K562 (cell line): ENCODE results near the gene ABCG1. TPM values are rescaled to one million over a fixed set of nuclear protein-coding genes. Genes with fewer than 3 reads are reported as not detected.

Source experiments
- ATAC-seq: fragments of 200-7000 bp; cut with Tn5 transposase; 3 replicates; pipeline ENCODE4 v1.9.1; 2020; ENCODE audit warnings: moderate library complexity
- BruUV-seq: library from RNA; stranded (reverse); fragments of 400-500 nt; replicated peaks from 2 replicates; lab custom pipeline; 2021; lab: Mats Ljungman, UMichigan
- CTCF ChIA-PET: fragments of 300-600 bp; formaldehyde crosslinking; extraction: SDS; loops from one replicate; lab custom pipeline; 2021; ENCODE audit warnings: low intra/inter-chr PET ratio; lab: Yijun Ruan, JAX
- POLR2A ChIA-PET: fragments of 300-600, 350-650 bp; sonication (Branson Sonifier 250); formaldehyde crosslinking; extraction: SDS; loops from one replicate; lab custom pipeline; 2021; ENCODE audit warnings: antibody characterized with exemption, inconsistent platforms; lab: Yijun Ruan, JAX
- DNase-seq, 4 experiments: peaks; one replicate each; pipeline versions ENCODE4 v3.0.0 to v3.0.0-alpha.2; 2011 to 2018; ENCODE audit warnings: low spot score in 3 of 4, mixed read lengths in 3 of 4; ENCODE audit errors: extremely low read depth in 1 of 4
- FAIRE-seq: peaks from 2 replicates; lab custom pipeline; 2011; peaks lifted over from hg19 to GRCh38; lab: Jason Lieb, UNC
- H2AFZ ChIP-seq: 2 replicates; pipeline ENCODE4 v1.6.0; 2011; ENCODE audit warnings: low read depth, low read length, control low read depth, inconsistent platforms
- H3K27ac ChIP-seq: fragments of 200-600 bp; 3 replicates; pipeline ENCODE4 v1.8.0; 2011; ENCODE audit warnings: low read depth, mild to moderate bottlenecking, control low read depth, inconsistent platforms, low read length, moderate library complexity, mixed read lengths; ENCODE audit errors: extremely low read depth
- H3K27me3 ChIP-seq, 2 experiments: fragments of 300-600 bp in 1 of 2; 2 replicates in 1 of 2; 3 replicates in 1 of 2; pipeline versions ENCODE4 v1.6.0 to v1.8.0; 2011; ENCODE audit warnings: inconsistent platforms in 2 of 2, low read length in 2 of 2, mild to moderate bottlenecking in 1 of 2, mixed read lengths in 1 of 2, moderate library complexity in 1 of 2; ENCODE audit not compliant: control insufficient read depth in 2 of 2, insufficient read depth in 2 of 2
- H3K36me3 ChIP-seq: fragments of 300-600 bp; 3 replicates; pipeline ENCODE4 v1.8.0; 2011; ENCODE audit warnings: mild to moderate bottlenecking, low read length, inconsistent platforms; ENCODE audit not compliant: control insufficient read depth, insufficient read depth
- H3K4me1 ChIP-seq, 2 experiments: fragments of 200-600 bp in 1 of 2; replicated peaks in 1 of 2; 2 replicates in 1 of 2; 3 replicates in 1 of 2; pipeline versions ENCODE4 v1.5.1 to v1.8.0; 2011; ENCODE audit warnings: inconsistent platforms in 2 of 2, low read length in 2 of 2, mild to moderate bottlenecking in 1 of 2, mixed read lengths in 1 of 2, moderate library complexity in 1 of 2; ENCODE audit not compliant: control insufficient read depth in 2 of 2, insufficient read depth in 2 of 2
- H3K4me2 ChIP-seq: 2 replicates; pipeline ENCODE4 v1.6.1; 2011; ENCODE audit warnings: low read length, control low read depth, inconsistent platforms, mixed read lengths; ENCODE audit not compliant: insufficient read depth
- H3K4me3 ChIP-seq: fragments of 200-600 bp; sonication (generic), shearing (Covaris generic); 2 replicates; pipeline ENCODE4 v1.5.1; 2016; ENCODE audit warnings: control low read depth, inconsistent platforms
- H3K79me2 ChIP-seq: fragments of 200-600 bp; 3 replicates; pipeline ENCODE4 v1.8.0; 2011; ENCODE audit warnings: low read length, inconsistent platforms; ENCODE audit not compliant: control insufficient read depth, insufficient read depth
- H3K9ac ChIP-seq, 2 experiments: 2 replicates each; pipeline versions ENCODE4 v1.6.0 to v1.6.1; 2011; ENCODE audit warnings: low read depth in 2 of 2, low read length in 2 of 2, control low read depth in 1 of 2, inconsistent platforms in 1 of 2, mild to moderate bottlenecking in 1 of 2, mixed read lengths in 1 of 2; ENCODE audit not compliant: insufficient read depth in 1 of 2
- H3K9me1 ChIP-seq: one replicate; pipeline ENCODE4 v1.6.0; 2011; ENCODE audit warnings: inconsistent platforms, mild to moderate bottlenecking, low read length, moderate library complexity; ENCODE audit not compliant: control insufficient read depth, insufficient read depth
- H3K9me3 ChIP-seq: replicated peaks from 2 replicates; pipeline ENCODE4 v1.5.1; 2011; ENCODE audit warnings: low read depth, low read length, inconsistent platforms; ENCODE audit not compliant: control insufficient read depth, insufficient read depth
- H4K20me1 ChIP-seq: replicated peaks from 2 replicates; pipeline ENCODE4 v1.6.1; 2011; ENCODE audit warnings: low read length, inconsistent platforms, mixed read lengths; ENCODE audit not compliant: control insufficient read depth, insufficient read depth
- HIVEP1 ChIP-seq: fragments of 250-450 bp; sonication (Bioruptor Pico); IDR thresholded peaks from 2 replicates; pipeline ENCODE4 v1.4.0; 2020; ENCODE audit warnings: mild to moderate bottlenecking
- IFI16 ChIP-seq: fragments of 250-450 bp; sonication (Bioruptor Pico); IDR thresholded peaks from 2 replicates; pipeline ENCODE4 v2.1.2; 2022; ENCODE audit warnings: mild to moderate bottlenecking, inconsistent platforms
- NCOA4 ChIP-seq: fragments of 450-650 bp; IDR thresholded peaks from 2 replicates; pipeline ENCODE4 v1.6.1; 2018; ENCODE audit warnings: mild to moderate bottlenecking; ENCODE audit not compliant: partially characterized antibody
- PPARD ChIP-seq: fragments of 250-450 bp; sonication (Bioruptor Pico); IDR thresholded peaks from 2 replicates; pipeline ENCODE4 v1.8.0; 2022; ENCODE audit warnings: inconsistent platforms, mild to moderate bottlenecking, moderate library complexity
- SRSF7 ChIP-seq: fragments of 200-400 bp; formaldehyde crosslinking; optimal IDR thresholded peaks from 2 replicates; pipeline ENCODE3; 2017; ENCODE audit warnings: mild to moderate bottlenecking, low read depth, low read length
- WGBS: fragments of 100-300 bp; shearing (Covaris generic); methylation state at CpG from one replicate; pipeline ENCODE4 v1.1.6; 2016; ENCODE audit warnings: low coverage, mixed read lengths; ENCODE audit not compliant: insufficient coverage; ENCODE audit errors: missing lambda C conversion rate; 5-methylcytosine and 5-hydroxymethylcytosine counted together
- in situ Hi-C: fragments of 300-500 bp; cut with MboI; formaldehyde crosslinking; loops from 4 replicates; pipeline ENCODE4 v1.15.0; 2018; ENCODE audit warnings: inconsistent platforms, mixed read lengths
- intact Hi-C: fragments of 100-400 bp; cut with micrococcal nuclease; formaldehyde crosslinking; loops from 2 replicates; pipeline ENCODE4 v1.14.2; 2022
- polyA plus RNA-seq, 8 experiments: library from polyadenylated mRNA; depleted of rRNA in 4 of 8; stranded (reverse) in 5 of 8; unstranded in 3 of 8; fragments of >200 nt; fragmentation: Nextera tagmentation in 2 of 8; fragmentation: Illumina TruSeq in 1 of 8; extraction: Ambion mirVana in 2 of 8; extraction: Trizol in 1 of 8; gene quantifications; 2 replicates each; pipeline versions ENCODE4 v1.2.1 to v1.2.3, GENCODE V29; 2011 to 2014; ENCODE audit warnings: inconsistent platforms in 1 of 8, missing spikeins in 1 of 8
- total RNA-seq, 7 experiments: library from RNA; depleted of rRNA in 6 of 7; stranded (reverse); fragments of >200 nt in 6 of 7; fragmentation: Illumina TruSeq in 2 of 7; extraction: Trizol in 2 of 7; gene quantifications; 2 replicates each; pipeline versions ENCODE4 v1.2.1 to v1.2.3, GENCODE V29; 2011 to 2021; ENCODE audit warnings: low replicate concordance in 1 of 7
- TF ChIP-seq, protein P1 (sequence below): fragments of 250-450 bp; sonication (Bioruptor Pico); IDR thresholded peaks from 2 replicates; pipeline ENCODE4 v1.5.0; 2020; ENCODE audit warnings: mild to moderate bottlenecking, borderline replicate concordance
- TF ChIP-seq, protein P2 (sequence below): sonication (generic); formaldehyde crosslinking; IDR thresholded peaks from 2 replicates; pipeline ENCODE4 v1.8.1; 2023; ENCODE audit warnings: mild to moderate bottlenecking, missing genetic modification reagents
- TF ChIP-seq, protein P3 (sequence below), 2 experiments: fragments of 450-650 bp in 1 of 2; sonication (generic) in 1 of 2; formaldehyde crosslinking in 1 of 2; IDR thresholded peaks; 2 replicates each; pipeline versions ENCODE4 v1.7.1 to v1.9.0; 2016 to 2022; ENCODE audit warnings: inconsistent platforms in 1 of 2, mild to moderate bottlenecking in 1 of 2, missing genetic modification reagents in 1 of 2

The ABCG1 gene
- total and polyA plus RNA-seq, 9 of the 15 experiments (the other 6 are each of a cell fraction or from before 2014, with no cell fraction given): 0.04 to 0.09 TPM; not detected in 7

DNA sequence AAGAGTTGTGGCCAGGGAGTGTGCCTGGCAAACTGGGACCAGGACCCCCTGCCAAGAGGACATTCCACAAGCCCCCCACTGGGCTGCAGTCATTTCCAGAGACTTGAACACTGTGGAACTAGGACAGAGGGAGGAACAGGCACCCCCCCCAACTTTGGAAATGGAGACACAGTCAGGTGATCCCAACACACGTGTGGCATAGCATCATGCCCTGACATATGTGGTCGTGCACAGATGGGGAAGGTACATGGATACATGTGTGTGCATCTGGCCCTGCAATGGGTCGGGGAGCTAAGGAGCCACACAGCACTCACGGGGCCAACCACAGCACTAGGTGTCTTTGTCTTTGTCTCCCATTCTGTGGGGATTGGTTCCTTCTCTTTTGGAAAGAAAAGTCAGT is 102.9 kb downstream of the ABCG1 start:
- H3K79me2 ChIP-seq: no peaks in the 10 kb centered on the region
- H3K4me3 ChIP-seq: no peak overlapping the region
- FAIRE-seq (no peak), ATAC-seq (no peak), DNase-seq (no peak)
- TF ChIP-seq SRSF7 (no peak), IFI16 (CRISPR knock-in tag) (no peak), PPARD (CRISPR knock-in tag) (no peak), NCOA4 (no peak), HIVEP1 (no peak)
- TF ChIP-seq, protein P1, sequence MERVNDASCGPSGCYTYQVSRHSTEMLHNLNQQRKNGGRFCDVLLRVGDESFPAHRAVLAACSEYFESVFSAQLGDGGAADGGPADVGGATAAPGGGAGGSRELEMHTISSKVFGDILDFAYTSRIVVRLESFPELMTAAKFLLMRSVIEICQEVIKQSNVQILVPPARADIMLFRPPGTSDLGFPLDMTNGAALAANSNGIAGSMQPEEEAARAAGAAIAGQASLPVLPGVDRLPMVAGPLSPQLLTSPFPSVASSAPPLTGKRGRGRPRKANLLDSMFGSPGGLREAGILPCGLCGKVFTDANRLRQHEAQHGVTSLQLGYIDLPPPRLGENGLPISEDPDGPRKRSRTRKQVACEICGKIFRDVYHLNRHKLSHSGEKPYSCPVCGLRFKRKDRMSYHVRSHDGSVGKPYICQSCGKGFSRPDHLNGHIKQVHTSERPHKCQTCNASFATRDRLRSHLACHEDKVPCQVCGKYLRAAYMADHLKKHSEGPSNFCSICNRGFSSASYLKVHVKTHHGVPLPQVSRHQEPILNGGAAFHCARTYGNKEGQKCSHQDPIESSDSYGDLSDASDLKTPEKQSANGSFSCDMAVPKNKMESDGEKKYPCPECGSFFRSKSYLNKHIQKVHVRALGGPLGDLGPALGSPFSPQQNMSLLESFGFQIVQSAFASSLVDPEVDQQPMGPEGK (CRISPR knock-in tag): no peak
- TF ChIP-seq, protein P2, sequence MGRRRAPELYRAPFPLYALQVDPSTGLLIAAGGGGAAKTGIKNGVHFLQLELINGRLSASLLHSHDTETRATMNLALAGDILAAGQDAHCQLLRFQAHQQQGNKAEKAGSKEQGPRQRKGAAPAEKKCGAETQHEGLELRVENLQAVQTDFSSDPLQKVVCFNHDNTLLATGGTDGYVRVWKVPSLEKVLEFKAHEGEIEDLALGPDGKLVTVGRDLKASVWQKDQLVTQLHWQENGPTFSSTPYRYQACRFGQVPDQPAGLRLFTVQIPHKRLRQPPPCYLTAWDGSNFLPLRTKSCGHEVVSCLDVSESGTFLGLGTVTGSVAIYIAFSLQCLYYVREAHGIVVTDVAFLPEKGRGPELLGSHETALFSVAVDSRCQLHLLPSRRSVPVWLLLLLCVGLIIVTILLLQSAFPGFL (CRISPR knock-in tag): no peak
- TF ChIP-seq, protein P3, sequence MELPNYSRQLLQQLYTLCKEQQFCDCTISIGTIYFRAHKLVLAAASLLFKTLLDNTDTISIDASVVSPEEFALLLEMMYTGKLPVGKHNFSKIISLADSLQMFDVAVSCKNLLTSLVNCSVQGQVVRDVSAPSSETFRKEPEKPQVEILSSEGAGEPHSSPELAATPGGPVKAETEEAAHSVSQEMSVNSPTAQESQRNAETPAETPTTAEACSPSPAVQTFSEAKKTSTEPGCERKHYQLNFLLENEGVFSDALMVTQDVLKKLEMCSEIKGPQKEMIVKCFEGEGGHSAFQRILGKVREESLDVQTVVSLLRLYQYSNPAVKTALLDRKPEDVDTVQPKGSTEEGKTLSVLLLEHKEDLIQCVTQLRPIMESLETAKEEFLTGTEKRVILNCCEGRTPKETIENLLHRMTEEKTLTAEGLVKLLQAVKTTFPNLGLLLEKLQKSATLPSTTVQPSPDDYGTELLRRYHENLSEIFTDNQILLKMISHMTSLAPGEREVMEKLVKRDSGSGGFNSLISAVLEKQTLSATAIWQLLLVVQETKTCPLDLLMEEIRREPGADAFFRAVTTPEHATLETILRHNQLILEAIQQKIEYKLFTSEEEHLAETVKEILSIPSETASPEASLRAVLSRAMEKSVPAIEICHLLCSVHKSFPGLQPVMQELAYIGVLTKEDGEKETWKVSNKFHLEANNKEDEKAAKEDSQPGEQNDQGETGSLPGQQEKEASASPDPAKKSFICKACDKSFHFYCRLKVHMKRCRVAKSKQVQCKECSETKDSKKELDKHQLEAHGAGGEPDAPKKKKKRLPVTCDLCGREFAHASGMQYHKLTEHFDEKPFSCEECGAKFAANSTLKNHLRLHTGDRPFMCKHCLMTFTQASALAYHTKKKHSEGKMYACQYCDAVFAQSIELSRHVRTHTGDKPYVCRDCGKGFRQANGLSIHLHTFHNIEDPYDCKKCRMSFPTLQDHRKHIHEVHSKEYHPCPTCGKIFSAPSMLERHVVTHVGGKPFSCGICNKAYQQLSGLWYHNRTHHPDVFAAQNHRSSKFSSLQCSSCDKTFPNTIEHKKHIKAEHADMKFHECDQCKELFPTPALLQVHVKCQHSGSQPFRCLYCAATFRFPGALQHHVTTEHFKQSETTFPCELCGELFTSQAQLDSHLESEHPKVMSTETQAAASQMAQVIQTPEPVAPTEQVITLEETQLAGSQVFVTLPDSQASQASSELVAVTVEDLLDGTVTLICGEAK (IDR thresholded peaks at IDR 0.05): no peak
- TF ChIP-seq, protein P3 (CRISPR knock-in tag; IDR thresholded peaks at IDR 0.05): no peak
- peaks cover 44 to 62% of the 10 kb centered on the region in 2 experiments for H3K27me3 ChIP-seq
- CTCF ChIA-PET: no interaction called here
- BruUV-seq: no TSS peak
- H3K9me1 ChIP-seq: no peaks in the 10 kb centered on the region
- 0 out of 2 replicates have a peak, but pooled peaks cover 6% of the 10 kb centered on the region for H4K20me1 ChIP-seq
- H3K9ac ChIP-seq: no peak overlapping the region
- POLR2A ChIA-PET: no interaction called here
- H2AFZ ChIP-seq: no peak overlapping the region
- H3K4me2 ChIP-seq: no peak overlapping the region
- WGBS: 0% methylated on average over 4 of the region's 4 CpGs
- H3K36me3 ChIP-seq: no peaks in the 10 kb centered on the region
- no peaks in the 10 kb centered on the region for H3K9me3 ChIP-seq
- no peaks in the 10 kb centered on the region for H3K4me1 ChIP-seq
- in situ Hi-C loops (no loop called here), intact Hi-C loops (no loop called here)
- no peak overlapping the region for H3K27ac ChIP-seq
